A549 (cell line): Measurements from ENCODE around the gene KAT8. TPM values are rescaled to one million over a fixed set of nuclear protein-coding genes. Genes with fewer than 3 reads are reported as not detected.
A peak's percentile ranks its signal among the peaks of the same experiment; 100 is the strongest.

ENCODE experiments used
- ATAC-seq, 2 experiments: fragments of 200-7000 bp in 1 of 2; fragments of >200 bp in 1 of 2; cut with Nextera tagmentation in 1 of 2; cut with Tn5 transposase in 1 of 2; 3 replicates each; pipeline versions ENCODE4 v1.8.0 to v1.9.1; 2018 to 2020; ENCODE audit warnings: mild to moderate bottlenecking in 1 of 2, moderate library complexity in 1 of 2
- CTCF ChIA-PET: fragments of 300-600 bp; sonication (Branson Sonifier 250); formaldehyde crosslinking; extraction: SDS; loops from one replicate; lab custom pipeline; 2021; ENCODE audit warnings: antibody characterized with exemption, inconsistent platforms; lab: Yijun Ruan, JAX
- POLR2A ChIA-PET: fragments of 350-600 bp; formaldehyde crosslinking; extraction: SDS; loops from one replicate; lab custom pipeline; 2021; ENCODE audit warnings: antibody characterized with exemption, inconsistent platforms; lab: Yijun Ruan, JAX
- DNase-seq, 2 experiments: peaks; one replicate each; pipeline versions ENCODE4 v3.0.0 to v3.0.0-alpha.2; 2011 to 2016; ENCODE audit warnings: low read depth in 1 of 2, low spot score in 1 of 2
- FAIRE-seq: peaks from 2 replicates; lab custom pipeline; 2011; peaks lifted over from hg19 to GRCh38; lab: Jason Lieb, UNC
- H3K27ac ChIP-seq, 2 experiments: fragments of >200 bp; sonication (Bioruptor Twin); formaldehyde crosslinking; 3 replicates each; pipeline ENCODE4 v1.5.1; 2016 to 2017
- H3K4me1 ChIP-seq: fragments of >200 bp; sonication (Bioruptor Twin); formaldehyde crosslinking; 3 replicates; pipeline ENCODE4 v1.6.1; 2016
- H3K4me2 ChIP-seq: fragments of >200 bp; sonication (Bioruptor Twin); formaldehyde crosslinking; 3 replicates; pipeline ENCODE4 v1.6.1; 2016
- H3K4me3 ChIP-seq: fragments of >200 bp; sonication (Bioruptor Twin); formaldehyde crosslinking; 3 replicates; pipeline ENCODE4 v1.5.1; 2016
- H3K9me3 ChIP-seq: fragments of >200 bp; sonication (Bioruptor Twin); formaldehyde crosslinking; 3 replicates; pipeline ENCODE4 v1.6.1; 2016
- BHLHE40 ChIP-seq: IDR thresholded peaks from 2 replicates; pipeline ENCODE4 v1.6.1; 2012; ENCODE audit warnings: low read depth, low read length, inconsistent platforms
- CBX8 ChIP-seq: fragments of 200-600 bp; sonication (generic); IDR thresholded peaks from 2 replicates; pipeline ENCODE4 v1.6.1; 2016
- CHD2 ChIP-seq: fragments of 150-350 bp; IDR thresholded peaks from 2 replicates; pipeline ENCODE4 v1.6.1; 2014; ENCODE audit warnings: low read length; ENCODE audit not compliant: partially characterized antibody
- E2F6 ChIP-seq: IDR thresholded peaks from 2 replicates; pipeline ENCODE4 v1.6.1; 2012; ENCODE audit warnings: low read depth, borderline replicate concordance
- EHMT2 ChIP-seq: fragments of 200-600 bp; sonication (generic); IDR thresholded peaks from 2 replicates; pipeline ENCODE4 v1.6.1; 2016; ENCODE audit warnings: antibody characterized with exemption, low read depth, mild to moderate bottlenecking, moderate library complexity
- FOXS1 ChIP-seq: fragments of 250-450 bp; sonication (Bioruptor Pico); IDR thresholded peaks from 2 replicates; pipeline ENCODE4 v1.5.0; 2020; ENCODE audit warnings: mild to moderate bottlenecking, moderate library complexity
- HDAC2 ChIP-seq: fragments of 200-600 bp; sonication (generic); IDR thresholded peaks from 2 replicates; pipeline ENCODE4 v1.6.1; 2016
- HOXB13 ChIP-seq: fragments of 250-450 bp; sonication (Bioruptor Pico); IDR thresholded peaks from 2 replicates; pipeline ENCODE4 v1.5.0; 2020; ENCODE audit warnings: low read depth, mild to moderate bottlenecking, moderate library complexity
- JUNB ChIP-seq: fragments of >200 bp; sonication (Bioruptor Twin); formaldehyde crosslinking; IDR thresholded peaks from 2 replicates; pipeline ENCODE4 v1.6.1; 2016
- KDM1A ChIP-seq: fragments of 200-600 bp; sonication (generic); IDR thresholded peaks from 2 replicates; pipeline ENCODE4 v1.6.1; 2016; ENCODE audit warnings: low read depth, mild to moderate bottlenecking
- KDM5A ChIP-seq: fragments of 200-600 bp; sonication (generic); IDR thresholded peaks from 2 replicates; pipeline ENCODE4 v1.6.1; 2016; ENCODE audit warnings: antibody characterized with exemption, mild to moderate bottlenecking
- MAZ ChIP-seq: fragments of 150-350 bp; IDR thresholded peaks from 2 replicates; pipeline ENCODE4 v1.6.1; 2014; ENCODE audit warnings: antibody characterized with exemption, low read depth, low read length, borderline replicate concordance
- MYC ChIP-seq: IDR thresholded peaks from 2 replicates; pipeline ENCODE4 v1.6.1; 2012; ENCODE audit warnings: mild to moderate bottlenecking, inconsistent platforms, low read length, improper control_type of control experiment, borderline replicate concordance
- NFE2L2 ChIP-seq: fragments of 150-350 bp; conservative IDR thresholded peaks from 2 replicates; pipeline ENCODE4 v1.6.1; 2014; ENCODE audit warnings: low read length
- PHF8 ChIP-seq: fragments of 200-600 bp; sonication (generic); IDR thresholded peaks from 2 replicates; pipeline ENCODE4 v1.6.1; 2016; ENCODE audit warnings: low read depth, mild to moderate bottlenecking, antibody characterized with exemption, moderate library complexity, borderline replicate concordance
- POLR2A ChIP-seq: IDR thresholded peaks from 2 replicates; pipeline ENCODE4 v1.6.1; 2012; ENCODE audit warnings: mild to moderate bottlenecking, low read length
- POLR2AphosphoS2 ChIP-seq: conservative IDR thresholded peaks from 2 replicates; pipeline ENCODE4 v1.6.1; 2012; ENCODE audit warnings: low read length, improper control_type of control experiment, inconsistent platforms
- RFX5 ChIP-seq: fragments of 450-650 bp; IDR thresholded peaks from 2 replicates; pipeline ENCODE4 v1.7.1; 2014; ENCODE audit warnings: antibody characterized with exemption, mild to moderate bottlenecking, moderate library complexity
- RNF2 ChIP-seq: fragments of 200-600 bp; sonication (generic); IDR thresholded peaks from 2 replicates; pipeline ENCODE4 v1.6.1; 2016; ENCODE audit warnings: low read depth, mild to moderate bottlenecking, antibody characterized with exemption, moderate library complexity, borderline replicate concordance
- SREBF2 ChIP-seq: fragments of 450-650 bp; IDR thresholded peaks from 2 replicates; pipeline ENCODE4 v1.6.1; 2014; ENCODE audit warnings: mild to moderate bottlenecking, moderate library complexity
- TP53 ChIP-seq: fragments of 250-450 bp; sonication (Bioruptor Pico); IDR thresholded peaks from 2 replicates; pipeline ENCODE4 v1.5.0; 2021; ENCODE audit warnings: mild to moderate bottlenecking, moderate library complexity
- WGBS: methylation state at CpG from one replicate; pipeline ENCODE4 v1.1.6; 2017; ENCODE audit errors: missing lambda C conversion rate; 5-methylcytosine and 5-hydroxymethylcytosine counted together
- polyA plus RNA-seq, 4 experiments: library from polyadenylated mRNA; depleted of rRNA in 3 of 4; stranded (reverse); fragments of >200 nt; fragmentation: RNase III in 1 of 4; extraction: RNeasy Plus Mini Kit Qiagen cat#74134 plus additional on column Dnase treatment in 1 of 4; gene quantifications; 2 replicates in 3 of 4; 3 replicates in 1 of 4; pipeline ENCODE4 v1.2.3, GENCODE V29; 2011 to 2017
- TF ChIP-seq, protein P1 (sequence below): fragments of >200 bp; sonication (Bioruptor Twin); formaldehyde crosslinking; IDR thresholded peaks from 3 replicates; pipeline ENCODE4 v1.6.1; 2016

The KAT8 gene
- polyA plus RNA-seq, 2 of the 4 experiments (the other 2 are of a cell fraction), result 34.4 to 42.2 TPM

- POLR2A ChIA-PET, result interaction anchor here (1.0 kb wide), 1 partner anchor 8 kb away, joined by 4 read pairs; the partner anchor contains the start of gene KAT8
- WGBS, result 73% methylated on average over 53 of the region's 57 CpGs
- peak overlapping the region; percentile 84 for H3K4me2 ChIP-seq
Observed at GRCh38 chr16:31108794-31109558, 8.5 kb upstream of the KAT8 start.

DNA sequence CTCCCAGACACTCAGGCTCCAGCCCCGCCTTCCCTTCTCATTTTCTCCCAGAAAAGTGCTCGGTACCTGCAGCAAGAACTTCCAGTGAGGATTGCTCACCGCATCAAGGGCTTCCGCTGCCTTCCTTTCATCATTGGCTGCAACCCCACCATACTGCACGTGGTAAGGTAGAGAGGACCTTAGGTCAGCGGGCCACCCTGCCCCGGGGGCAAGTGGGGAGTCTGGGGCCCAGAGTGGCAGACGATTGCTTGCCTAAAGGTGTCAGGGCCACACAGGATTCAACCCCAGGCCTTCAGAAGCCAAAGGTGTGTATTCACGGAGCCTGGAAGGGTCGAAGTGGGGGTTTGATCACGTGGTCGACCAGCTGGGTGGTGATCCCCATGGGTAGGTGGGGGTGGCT, 7.8 kb upstream of the KAT8 start:
- Histone ChIP-seq H3K9me3 (no peaks in the 10 kb centered on the region), H3K4me1 (peaks cover 19% of the 10 kb centered on the region), H3K4me2 (no peak overlapping the region; the same call in 2 of the 3 replicates), H3K27ac (no peak overlapping the region), H3K4me3 (no peak overlapping the region)
- 93% methylated on average over 12 of the region's 12 CpGs for WGBS
- ChIA-PET CTCF (interaction anchor here (3.1 to 20.3 kb wide), 2 partner anchors 32 to 125 kb away, joined by 12 to 166 read pairs; partner anchors contain the start of gene HSD3B7), POLR2A (no interaction called here)
- DNase-seq (no peak), ATAC-seq (no peak), FAIRE-seq (no peak)
- TF ChIP-seq, protein P1, sequence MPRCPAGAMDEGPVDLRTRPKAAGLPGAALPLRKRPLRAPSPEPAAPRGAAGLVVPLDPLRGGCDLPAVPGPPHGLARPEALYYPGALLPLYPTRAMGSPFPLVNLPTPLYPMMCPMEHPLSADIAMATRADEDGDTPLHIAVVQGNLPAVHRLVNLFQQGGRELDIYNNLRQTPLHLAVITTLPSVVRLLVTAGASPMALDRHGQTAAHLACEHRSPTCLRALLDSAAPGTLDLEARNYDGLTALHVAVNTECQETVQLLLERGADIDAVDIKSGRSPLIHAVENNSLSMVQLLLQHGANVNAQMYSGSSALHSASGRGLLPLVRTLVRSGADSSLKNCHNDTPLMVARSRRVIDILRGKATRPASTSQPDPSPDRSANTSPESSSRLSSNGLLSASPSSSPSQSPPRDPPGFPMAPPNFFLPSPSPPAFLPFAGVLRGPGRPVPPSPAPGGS, result no peak
- TF ChIP-seq RNF2, result no peak
- no peak for TF ChIP-seq TP53
- no peak for TF ChIP-seq KDM1A
- no peak for TF ChIP-seq RFX5
- no peak for TF ChIP-seq E2F6
- TF ChIP-seq KDM5A, result no peak

More at GRCh38 chr16:31108794-31109558, 8.5 kb upstream of the KAT8 start:
- CTCF ChIA-PET, result interaction anchor here (3.1 to 20.3 kb wide), 2 partner anchors 33 to 124 kb away, joined by 12 to 166 read pairs; partner anchors contain the start of gene HSD3B7
- no peak for DNase-seq
- Histone ChIP-seq H3K9me3 (no peaks in the 10 kb centered on the region), H3K27ac (peak overlapping the region; percentile 97 to 99), H3K4me1 (peaks cover 18% of the 10 kb centered on the region), H3K4me3 (peak overlapping the region; percentile 97)
- ATAC-seq, result peak in 1 of 2 experiments; percentile 5; a peak in 3 of 6 replicates
- TF ChIP-seq HOXB13 (CRISPR knock-in tag) (no peak), POLR2A (no peak), KDM1A (no peak)
- no peak for FAIRE-seq

DNA sequence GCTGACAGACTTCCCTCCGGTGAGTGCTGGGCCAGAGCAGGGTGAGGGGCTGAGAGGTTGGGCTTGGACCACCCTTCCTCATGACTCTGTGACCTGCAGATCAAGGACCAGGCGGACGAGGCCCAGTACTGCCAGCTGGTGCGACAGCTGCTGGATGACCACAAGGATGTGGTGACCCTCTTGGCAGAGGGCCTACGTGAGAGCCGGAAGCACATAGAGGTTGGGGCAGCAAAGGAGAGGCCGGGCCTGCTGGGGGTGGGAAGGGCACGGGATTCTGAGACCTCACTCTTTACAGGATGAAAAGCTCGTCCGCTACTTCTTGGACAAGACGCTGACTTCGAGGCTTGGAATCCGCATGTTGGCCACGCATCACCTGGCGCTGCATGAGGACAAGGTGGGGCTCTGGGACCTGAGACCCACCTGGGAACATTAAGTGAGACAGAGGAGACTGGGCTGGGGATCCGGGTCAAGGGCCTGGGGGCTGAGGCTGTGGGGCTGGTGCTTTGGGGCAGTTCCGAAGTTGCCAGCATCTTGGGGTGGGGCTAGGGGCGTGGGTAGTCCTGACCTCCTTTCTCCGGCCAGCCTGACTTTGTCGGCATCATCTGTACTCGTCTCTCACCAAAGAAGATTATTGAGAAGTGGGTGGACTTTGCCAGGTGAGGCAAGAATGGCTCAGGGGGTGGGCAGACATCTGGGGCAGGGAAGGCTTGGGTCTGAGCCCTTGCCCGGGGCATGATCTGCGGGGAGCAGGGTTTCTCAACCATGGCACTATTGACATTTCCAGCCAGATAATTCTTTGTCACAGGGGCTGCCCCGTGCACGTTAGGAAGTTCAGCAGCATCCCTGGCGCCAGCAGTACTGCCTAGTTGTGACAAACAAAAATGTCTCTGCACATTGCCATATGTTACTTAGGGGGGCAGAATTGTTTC, 7.1 kb upstream of the KAT8 start:
- POLR2A ChIA-PET, result no interaction called here
- Histone ChIP-seq H3K4me1 (peaks cover 19% of the 10 kb centered on the region), H3K27ac (no peak overlapping the region), H3K9me3 (no peaks in the 10 kb centered on the region), H3K4me3 (no peak overlapping the region), H3K4me2 (no peak overlapping the region)
- CTCF ChIA-PET, result interaction anchor here (3.1 to 20.3 kb wide), 2 partner anchors 32 to 126 kb away, joined by 12 to 166 read pairs; partner anchors contain the start of gene HSD3B7
- no peak for DNase-seq
- ATAC-seq, result no peak
- WGBS, result 83% methylated on average over 26 of the region's 26 CpGs
- no peak for FAIRE-seq
- TF ChIP-seq CHD2, result no peak
- TF ChIP-seq, protein P1, result no peak

GRCh38 chr16:31111881-31112466, 5.5 kb upstream of the KAT8 start:
- FAIRE-seq (no peak), DNase-seq (no peak), ATAC-seq (no peak)
- POLR2A ChIA-PET, result no interaction called here
- Histone ChIP-seq H3K27ac (no peak overlapping the region), H3K4me1 (peaks cover 16% of the 10 kb centered on the region; the same call in 2 of the 3 replicates), H3K4me2 (no peak overlapping the region), H3K4me3 (no peak overlapping the region), H3K9me3 (no peaks in the 10 kb centered on the region)
- no peak for TF ChIP-seq EHMT2
- TF ChIP-seq MAZ, result no peak
- no peak for TF ChIP-seq PHF8
- no peak for TF ChIP-seq JUNB
- no peak for TF ChIP-seq SREBF2
- no peak for TF ChIP-seq HDAC2
- no peak for TF ChIP-seq FOXS1 (CRISPR knock-in tag)
- TF ChIP-seq POLR2AphosphoS2, result no peak
- TF ChIP-seq BHLHE40, result no peak
- TF ChIP-seq, protein P1, result no peak
- TF ChIP-seq CBX8, result no peak
- no peak for TF ChIP-seq NFE2L2
- TF ChIP-seq KDM1A, result no peak
- no peak for TF ChIP-seq MYC
- CTCF ChIA-PET, result interaction anchor here (0.8 to 20.3 kb wide), 4 partner anchors 9 to 331 kb away, joined by 3 to 166 read pairs (median 10); partner anchors contain the start of gene ZNF843
- WGBS, result 96% methylated on average over 10 of the region's 23 CpGs
